Neural cell (in vitro differentiated cells): ENCODE measurements around the gene PHACTR1. TPM values are rescaled to one million over a fixed set of nuclear protein-coding genes. Genes with fewer than 3 reads are reported as not detected.

ENCODE experiments used
- H2AFZ ChIP-seq: fragments of 200-600, 300-800 bp; sonication (generic), shearing (Covaris generic); 2 replicates; pipeline ENCODE4 v1.6.0; 2014; ENCODE audit warnings: low read depth, mild to moderate bottlenecking, antibody characterized with exemption, low read length, moderate library complexity
- H3F3A ChIP-seq: fragments of 200-600 bp; shearing (Covaris generic); 2 replicates; pipeline ENCODE4 v1.6.1; 2016; ENCODE audit warnings: mild to moderate bottlenecking, moderate library complexity, mixed read lengths, antibody characterized with exemption, low read length; ENCODE audit not compliant: insufficient read depth, poor library complexity, severe bottlenecking
- H3K27ac ChIP-seq: fragments of 200-600, 300-800 bp; sonication (generic), shearing (Covaris generic); 2 replicates; pipeline ENCODE4 v1.5.1; 2014; ENCODE audit warnings: mild to moderate bottlenecking, low read length, moderate library complexity
- H3K27me3 ChIP-seq: fragments of 300-800, 200-600 bp; sonication (generic), shearing (Covaris generic); 2 replicates; pipeline ENCODE4 v1.6.0; 2014; ENCODE audit warnings: mild to moderate bottlenecking, low read depth, low read length, moderate library complexity; ENCODE audit not compliant: insufficient read depth
- H3K36me3 ChIP-seq: fragments of 300-800, 200-600 bp; sonication (generic), shearing (Covaris generic); 2 replicates; pipeline ENCODE4 v1.5.1; 2014; ENCODE audit warnings: mild to moderate bottlenecking, antibody characterized with exemption, low read length, moderate library complexity; ENCODE audit not compliant: insufficient read depth
- H3K4me2 ChIP-seq: fragments of 300-800, 200-600 bp; sonication (generic), shearing (Covaris generic); 2 replicates; pipeline ENCODE4 v1.6.0; 2014; ENCODE audit warnings: mild to moderate bottlenecking, low read length
- H3K4me3 ChIP-seq: fragments of 300-800, 200-600 bp; sonication (generic), shearing (Covaris generic); 2 replicates; pipeline ENCODE4 v1.5.1; 2014; ENCODE audit warnings: mild to moderate bottlenecking, low read length, moderate library complexity
- H3K79me2 ChIP-seq: fragments of 200-600 bp; shearing (Covaris generic); replicated peaks from 2 replicates; pipeline ENCODE4 v1.6.0; 2014; ENCODE audit warnings: mild to moderate bottlenecking, low read length, moderate library complexity; ENCODE audit not compliant: insufficient read depth
- H3K9ac ChIP-seq: fragments of 300-800, 200-600 bp; sonication (generic), shearing (Covaris generic); 2 replicates; pipeline ENCODE4 v1.6.1; 2016; ENCODE audit warnings: mild to moderate bottlenecking, low read length, mixed read lengths
- H3K9me2 ChIP-seq: fragments of 200-600 bp; shearing (Covaris generic); 2 replicates; pipeline ENCODE4 v1.6.1; 2016; ENCODE audit warnings: mild to moderate bottlenecking, low read length, mixed read lengths; ENCODE audit not compliant: insufficient read depth
- H3K9me3 ChIP-seq: fragments of 200-600, 300-800 bp; sonication (generic), shearing (Covaris generic); 2 replicates; pipeline ENCODE4 v1.6.1; 2016; ENCODE audit warnings: mild to moderate bottlenecking, mixed run types, low read length, moderate library complexity, mixed read lengths
- H4K20me1 ChIP-seq: fragments of 200-600 bp; shearing (Covaris generic); 2 replicates; pipeline ENCODE4 v1.6.1; 2016; ENCODE audit warnings: mild to moderate bottlenecking, mixed run types; ENCODE audit not compliant: insufficient read depth
- CTCF ChIP-seq: fragments of 450-650 bp; IDR thresholded peaks from 2 replicates; pipeline ENCODE4 v1.5.1; 2014; ENCODE audit warnings: antibody characterized with exemption, mild to moderate bottlenecking, moderate library complexity; ENCODE audit not compliant: poor library complexity, severe bottlenecking
- EP300 ChIP-seq: fragments of 450-650 bp; conservative IDR thresholded peaks from 2 replicates; pipeline ENCODE4 v1.6.1; 2014; ENCODE audit warnings: antibody characterized with exemption, mild to moderate bottlenecking, moderate library complexity; ENCODE audit not compliant: poor library complexity, severe bottlenecking
- EZH2 ChIP-seq: fragments of 200-600, 300-800 bp; shearing (Covaris generic), sonication (generic); IDR thresholded peaks from 2 replicates; pipeline ENCODE4 v1.6.1; 2014; ENCODE audit warnings: antibody characterized with exemption, low read length, borderline replicate concordance, mild to moderate bottlenecking; ENCODE audit not compliant: insufficient read depth, poor library complexity, severe bottlenecking
- MXI1 ChIP-seq: fragments of 450-650 bp; conservative IDR thresholded peaks from 2 replicates; pipeline ENCODE4 v1.6.1; 2014; ENCODE audit warnings: antibody characterized with exemption, mild to moderate bottlenecking; ENCODE audit not compliant: poor library complexity, severe bottlenecking
- POLR2AphosphoS5 ChIP-seq: IDR thresholded peaks from 2 replicates; pipeline ENCODE4 v1.6.1; 2012
- RAD21 ChIP-seq: fragments of 450-650 bp; conservative IDR thresholded peaks from 2 replicates; pipeline ENCODE4 v1.6.1; 2014; ENCODE audit warnings: antibody characterized with exemption, mild to moderate bottlenecking, moderate library complexity
- REST ChIP-seq: IDR thresholded peaks from 2 replicates; pipeline ENCODE4 v1.6.1; 2012; ENCODE audit warnings: borderline replicate concordance
- SMC3 ChIP-seq: fragments of 450-650 bp; conservative IDR thresholded peaks from 2 replicates; pipeline ENCODE4 v1.6.1; 2014; ENCODE audit warnings: antibody characterized with exemption, mild to moderate bottlenecking, moderate library complexity; ENCODE audit not compliant: poor library complexity
- TAF1 ChIP-seq: IDR thresholded peaks from 2 replicates; pipeline ENCODE4 v1.6.1; 2012; ENCODE audit warnings: low read depth
- polyA plus RNA-seq: library from polyadenylated mRNA; depleted of rRNA; stranded (reverse); fragments of >200 nt; gene quantifications from 2 replicates; pipeline ENCODE4 v1.2.3, GENCODE V29; 2014

The PHACTR1 gene
- polyA plus RNA-seq, 1 donor from 2014 or later = 7.8 TPM

- no peaks in the 10 kb centered on the region for H3K27me3 ChIP-seq
- no peaks in the 10 kb centered on the region for H3F3A ChIP-seq
- peaks cover 25% of the 10 kb centered on the region for H3K36me3 ChIP-seq
- H3K9me3 ChIP-seq = no peaks in the 10 kb centered on the region
- H3K79me2 ChIP-seq = no peaks in the 10 kb centered on the region
- TF ChIP-seq REST (no peak), POLR2AphosphoS5 (no peak), RAD21 (no peak), TAF1 (no peak), EZH2 (no peak), MXI1 (no peak), CTCF (no peak), EP300 (no peak), SMC3 (no peak)
- H3K9ac ChIP-seq = no peak overlapping the region
- H3K9me2 ChIP-seq = no peaks in the 10 kb centered on the region
- no peak overlapping the region for H2AFZ ChIP-seq
- H4K20me1 ChIP-seq = no peaks in the 10 kb centered on the region
- H3K27ac ChIP-seq = no peak overlapping the region
- no peak overlapping the region for H3K4me3 ChIP-seq
- H3K4me2 ChIP-seq = no peak overlapping the region
These were observed 584.4 kb downstream of the PHACTR1 start for GRCh38 chr6:13300643-13301590.

- no peaks in the 10 kb centered on the region for H3F3A ChIP-seq
- no peaks in the 10 kb centered on the region for H3K79me2 ChIP-seq
- no peak overlapping the region for H2AFZ ChIP-seq
- H3K4me2 ChIP-seq = no peak overlapping the region
- no peaks in the 10 kb centered on the region for H3K27me3 ChIP-seq
- no peak for TF ChIP-seq EZH2
- no peak for TF ChIP-seq TAF1
- no peak for TF ChIP-seq SMC3
- no peak for TF ChIP-seq RAD21
- no peak for TF ChIP-seq REST
- TF ChIP-seq EP300 = no peak
- no peak for TF ChIP-seq MXI1
- no peak for TF ChIP-seq CTCF
- TF ChIP-seq POLR2AphosphoS5 = no peak
- no peaks in the 10 kb centered on the region for H3K9me3 ChIP-seq
- H3K27ac ChIP-seq = no peak overlapping the region
- H3K9me2 ChIP-seq = no peaks in the 10 kb centered on the region
- no peaks in the 10 kb centered on the region for H4K20me1 ChIP-seq
- peaks cover 26% of the 10 kb centered on the region for H3K36me3 ChIP-seq
- no peak overlapping the region for H3K9ac ChIP-seq
- no peak overlapping the region for H3K4me3 ChIP-seq
These were observed 585.7 kb downstream of the PHACTR1 start for GRCh38 chr6:13302291-13302690.
